GM23338 (cell line): Measurements from ENCODE around the gene PGBD5. TPM values are rescaled to one million over a fixed set of nuclear protein-coding genes. Genes with fewer than 3 reads are reported as not detected.

Source experiments
- ATAC-seq: fragments of 200-7000 bp; cut with Tn5 transposase; 3 replicates; pipeline ENCODE4 v1.9.1; 2020
- DNase-seq: peaks from one replicate; pipeline ENCODE4 v3.0.0-alpha.2; 2015; ENCODE audit warnings: low spot score
- H2AFZ ChIP-seq: fragments of 200-600 bp; sonication (generic); 2 replicates; pipeline ENCODE4 v1.8.0; 2016; ENCODE audit warnings: antibody characterized with exemption, mild to moderate bottlenecking, moderate library complexity
- H3F3A ChIP-seq: fragments of 200-600 bp; sonication (generic); replicated peaks from 2 replicates; pipeline ENCODE4 v1.8.0; 2017; ENCODE audit warnings: antibody characterized with exemption, mixed run types, low read depth
- H3K27ac ChIP-seq: fragments of 200-600 bp; sonication (generic); 2 replicates; pipeline ENCODE4 v1.6.1; 2016; ENCODE audit warnings: low read depth
- H3K27me3 ChIP-seq: fragments of 200-600 bp; sonication (generic); 2 replicates; pipeline ENCODE4 v1.8.0; 2016; ENCODE audit warnings: mild to moderate bottlenecking, mixed run types, moderate library complexity; ENCODE audit not compliant: insufficient read depth
- H3K36me3 ChIP-seq: fragments of 200-600 bp; sonication (generic); 2 replicates; pipeline ENCODE4 v1.8.0; 2016; ENCODE audit warnings: mild to moderate bottlenecking; ENCODE audit not compliant: insufficient read depth
- H3K4me1 ChIP-seq: fragments of 200-600 bp; sonication (generic); 2 replicates; pipeline ENCODE4 v1.8.0; 2016; ENCODE audit warnings: mild to moderate bottlenecking, moderate library complexity; ENCODE audit not compliant: insufficient read depth
- H3K4me2 ChIP-seq: fragments of 200-600 bp; sonication (generic); 2 replicates; pipeline ENCODE4 v1.7.1; 2017; ENCODE audit warnings: mixed run types
- H3K4me3 ChIP-seq: fragments of 200-600 bp; sonication (generic); 2 replicates; pipeline ENCODE4 v1.6.1; 2016; ENCODE audit warnings: mixed run types
- H3K79me2 ChIP-seq: fragments of 200-600 bp; sonication (generic); replicated peaks from 2 replicates; pipeline ENCODE4 v1.8.0; 2017; ENCODE audit warnings: mild to moderate bottlenecking; ENCODE audit not compliant: insufficient read depth
- H3K9me2 ChIP-seq: fragments of 200-600 bp; sonication (generic); 2 replicates; pipeline ENCODE4 v1.8.0; 2017; ENCODE audit not compliant: insufficient read depth
- H4K20me1 ChIP-seq: fragments of 200-600 bp; sonication (generic); replicated peaks from 2 replicates; pipeline ENCODE4 v1.8.0; 2017; ENCODE audit warnings: mild to moderate bottlenecking; ENCODE audit not compliant: insufficient read depth
- H3K27ac Mint-ChIP-seq: 2 replicates; pipeline ENCODE4 v1.8.0; 2020; ENCODE audit warnings: inconsistent platforms, mild to moderate bottlenecking, moderate library complexity, mixed read lengths
- H3K27me3 Mint-ChIP-seq: 3 replicates; pipeline ENCODE4 v1.8.0; 2022; ENCODE audit warnings: low read depth, mild to moderate bottlenecking, moderate library complexity, mixed read lengths, inconsistent platforms; ENCODE audit not compliant: insufficient read depth, poor library complexity
- H3K36me3 Mint-ChIP-seq: 3 replicates; pipeline ENCODE4 v1.8.0; 2021; ENCODE audit warnings: low read depth, mild to moderate bottlenecking, inconsistent platforms, moderate library complexity, mixed read lengths
- H3K4me1 Mint-ChIP-seq: 3 replicates; pipeline ENCODE4 v1.8.0; 2020; ENCODE audit warnings: mild to moderate bottlenecking, inconsistent platforms, mixed read lengths
- H3K4me3 Mint-ChIP-seq: 3 replicates; pipeline ENCODE4 v1.8.0; 2021; ENCODE audit warnings: moderate library complexity, mild to moderate bottlenecking, inconsistent platforms, mixed read lengths
- H3K9me3 Mint-ChIP-seq: 3 replicates; pipeline ENCODE4 v1.8.0; 2020; ENCODE audit warnings: moderate library complexity, mild to moderate bottlenecking, inconsistent platforms, mixed read lengths
- CREB1 ChIP-seq: fragments of 250-450 bp; sonication (Bioruptor Pico); IDR thresholded peaks from 2 replicates; pipeline ENCODE4 v1.5.0; 2020; ENCODE audit warnings: low read depth, mild to moderate bottlenecking, moderate library complexity
- EZH2phosphoT487 ChIP-seq: fragments of 200-600 bp; sonication (generic); IDR thresholded peaks from one replicate; pipeline ENCODE4 v1.8.1; 2018; ENCODE audit warnings: antibody characterized with exemption; ENCODE audit not compliant: unreplicated experiment
- NANOG ChIP-seq: IDR thresholded peaks from 2 replicates; pipeline ENCODE4 v1.6.1; 2016; ENCODE audit warnings: antibody characterized with exemption, borderline replicate concordance
- POLR2AphosphoS5 ChIP-seq: IDR thresholded peaks from 2 replicates; pipeline ENCODE4 v1.6.1; 2016; ENCODE audit warnings: antibody characterized with exemption, low read depth
- ZNF114 ChIP-seq: fragments of 250-450 bp; sonication (Bioruptor Pico); IDR thresholded peaks from 2 replicates; pipeline ENCODE4 v1.5.0; 2020; ENCODE audit warnings: mild to moderate bottlenecking, moderate library complexity
- ZNF331 ChIP-seq: fragments of 250-450 bp; sonication (Bioruptor Pico); IDR thresholded peaks from 2 replicates; pipeline ENCODE4 v1.5.0; 2020; ENCODE audit warnings: low read depth, mild to moderate bottlenecking, moderate library complexity
- polyA plus RNA-seq: library from polyadenylated mRNA; unstranded; fragments of >200 nt; fragmentation: Nextera tagmentation; extraction: Ambion mirVana; gene quantifications from 2 replicates; pipeline ENCODE4 v1.2.1, GENCODE V29; 2016
- total RNA-seq: library from RNA; depleted of rRNA; stranded (reverse); fragments of >200 nt; shearing (Covaris generic); gene quantifications from 2 replicates; pipeline ENCODE4 v1.2.3, GENCODE V29; 2014
- TF ChIP-seq, protein P1 (sequence below), 2 experiments: fragments of 200-600 bp in 1 of 2; sonication (generic) in 1 of 2; conservative IDR thresholded peaks; 2 replicates each; pipeline versions ENCODE4 v1.5.1 to v1.6.1; 2016 to 2017; ENCODE audit warnings: antibody characterized with exemption in 2 of 2, low read depth in 2 of 2, mild to moderate bottlenecking in 2 of 2, moderate library complexity in 1 of 2
- TF ChIP-seq, protein P2 (sequence below): IDR thresholded peaks from one replicate; pipeline ENCODE4 v1.6.1; 2018; ENCODE audit warnings: antibody characterized with exemption; ENCODE audit not compliant: unreplicated experiment

Gene PGBD5
- total and polyA plus RNA-seq, 2 experiments from 2014 or later = 3.4 to 16.6 TPM

DNA sequence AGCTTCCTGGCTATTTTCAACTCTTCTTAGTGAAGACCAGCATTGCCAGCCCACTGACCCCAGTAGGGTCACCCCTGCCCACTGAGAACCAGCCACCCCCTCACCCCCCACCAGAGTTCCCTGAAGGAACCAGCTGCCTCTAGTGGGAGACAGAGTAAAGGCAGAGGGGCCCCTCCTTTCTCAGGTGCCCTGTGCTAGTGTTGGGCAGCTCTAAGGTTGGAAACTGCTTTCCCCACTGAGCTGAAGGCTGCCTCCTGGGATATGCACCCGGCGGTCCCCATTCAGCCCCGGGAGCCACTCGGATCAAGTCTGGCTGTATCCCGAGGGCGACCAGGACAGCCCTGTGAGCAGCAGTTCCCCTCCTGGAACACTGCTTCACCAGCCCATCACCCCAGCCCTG is 111.0 kb downstream of the PGBD5 start:
- Histone ChIP-seq H2AFZ (no peak overlapping the region), H3K4me3 (no peak overlapping the region), H3K9me2 (no peaks in the 10 kb centered on the region), H3K36me3 (no peaks in the 10 kb centered on the region), H3F3A (no peaks in the 10 kb centered on the region), H3K4me2 (no peak overlapping the region), H3K27me3 (no peaks in the 10 kb centered on the region), H4K20me1 (no peaks in the 10 kb centered on the region), H3K27ac (no peak overlapping the region), H3K79me2 (no peaks in the 10 kb centered on the region), H3K4me1 (no peaks in the 10 kb centered on the region)
- Mint-ChIP-seq H3K4me1 (peaks cover 4% of the 10 kb centered on the region; the same call in 1 of the 3 replicates), H3K4me3 (no peak overlapping the region), H3K27ac (no peak overlapping the region), H3K9me3 (no peaks in the 10 kb centered on the region; the same call in 2 of the 3 replicates), H3K36me3 (peaks cover 2% of the 10 kb centered on the region; the same call in 1 of the 3 replicates), H3K27me3 (peaks cover 7% of the 10 kb centered on the region)
- TF ChIP-seq ZNF114 (CRISPR knock-in tag) = no peak
- TF ChIP-seq, protein P1, sequence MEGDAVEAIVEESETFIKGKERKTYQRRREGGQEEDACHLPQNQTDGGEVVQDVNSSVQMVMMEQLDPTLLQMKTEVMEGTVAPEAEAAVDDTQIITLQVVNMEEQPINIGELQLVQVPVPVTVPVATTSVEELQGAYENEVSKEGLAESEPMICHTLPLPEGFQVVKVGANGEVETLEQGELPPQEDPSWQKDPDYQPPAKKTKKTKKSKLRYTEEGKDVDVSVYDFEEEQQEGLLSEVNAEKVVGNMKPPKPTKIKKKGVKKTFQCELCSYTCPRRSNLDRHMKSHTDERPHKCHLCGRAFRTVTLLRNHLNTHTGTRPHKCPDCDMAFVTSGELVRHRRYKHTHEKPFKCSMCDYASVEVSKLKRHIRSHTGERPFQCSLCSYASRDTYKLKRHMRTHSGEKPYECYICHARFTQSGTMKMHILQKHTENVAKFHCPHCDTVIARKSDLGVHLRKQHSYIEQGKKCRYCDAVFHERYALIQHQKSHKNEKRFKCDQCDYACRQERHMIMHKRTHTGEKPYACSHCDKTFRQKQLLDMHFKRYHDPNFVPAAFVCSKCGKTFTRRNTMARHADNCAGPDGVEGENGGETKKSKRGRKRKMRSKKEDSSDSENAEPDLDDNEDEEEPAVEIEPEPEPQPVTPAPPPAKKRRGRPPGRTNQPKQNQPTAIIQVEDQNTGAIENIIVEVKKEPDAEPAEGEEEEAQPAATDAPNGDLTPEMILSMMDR (conservative IDR thresholded peaks at IDR 0.05; ENCODE audit: low read depth in 2 of 2) = peak in 1 of 2 experiments; percentile 27; a peak in 1 of 4 replicates
- no peak for DNase-seq
- ATAC-seq = no peak; the same call in 2 of the 3 replicates

GRCh38 chr1:230314142-230314470 is 112.0 kb downstream of the PGBD5 start:
- H3K4me3 Mint-ChIP-seq = no peak overlapping the region
- H3F3A ChIP-seq = no peaks in the 10 kb centered on the region

DNA sequence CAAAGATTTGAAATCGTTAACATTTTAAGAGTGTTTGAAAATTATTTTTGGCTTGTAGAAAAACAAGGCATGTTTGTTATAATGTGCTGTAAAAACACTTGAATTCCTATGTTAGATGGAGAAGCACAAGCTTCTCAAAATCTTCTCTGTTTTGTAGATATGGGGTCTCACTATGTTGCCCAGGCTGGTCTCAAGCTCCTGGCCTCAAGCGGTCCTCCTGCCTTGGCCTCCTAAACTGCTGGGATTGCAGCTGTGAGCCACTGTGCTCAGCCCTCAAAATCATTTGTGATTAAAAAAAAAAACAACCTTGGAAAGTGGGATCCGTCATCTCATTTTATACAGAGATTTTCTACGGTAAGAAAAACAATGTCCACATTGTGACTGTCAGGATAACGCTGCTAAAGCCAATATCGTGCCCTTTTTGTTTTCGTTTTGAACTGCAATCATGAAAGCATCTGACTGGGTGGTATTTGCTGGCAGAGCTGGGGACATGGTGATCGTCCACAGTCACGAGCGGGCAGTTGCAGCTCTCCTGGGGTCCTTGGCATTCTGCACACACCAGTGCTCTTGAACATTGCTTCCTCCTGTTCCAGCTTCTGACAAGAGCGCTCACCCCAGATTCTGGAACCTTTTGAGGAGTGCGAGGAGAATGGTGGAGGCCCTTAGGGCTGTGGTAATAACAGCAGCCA is 112.5 kb downstream of the PGBD5 start:
- H3K27ac ChIP-seq = no peak overlapping the region
- no peak overlapping the region for H3K4me2 ChIP-seq
- H3K36me3 ChIP-seq = no peaks in the 10 kb centered on the region
- no peaks in the 10 kb centered on the region for H3F3A ChIP-seq
- no peak overlapping the region for H3K4me3 ChIP-seq
- no peaks in the 10 kb centered on the region for H3K9me2 ChIP-seq
- no peaks in the 10 kb centered on the region; the same call in 2 of the 3 replicates for H3K9me3 Mint-ChIP-seq
- H3K27ac Mint-ChIP-seq = no peak overlapping the region
- no peaks in the 10 kb centered on the region for H4K20me1 ChIP-seq
- H3K27me3 ChIP-seq = no peaks in the 10 kb centered on the region
- DNase-seq (no peak), ATAC-seq (no peak)
- no peaks in the 10 kb centered on the region for H3K4me1 ChIP-seq
- no peak overlapping the region for H2AFZ ChIP-seq
- no peaks in the 10 kb centered on the region for H3K79me2 ChIP-seq
- H3K36me3 Mint-ChIP-seq = no peaks in the 10 kb centered on the region
- H3K27me3 Mint-ChIP-seq = peaks cover 7% of the 10 kb centered on the region
- H3K4me1 Mint-ChIP-seq = peaks cover 4% of the 10 kb centered on the region; the same call in 1 of the 3 replicates
- H3K4me3 Mint-ChIP-seq = no peak overlapping the region
- TF ChIP-seq, protein P1 (conservative IDR thresholded peaks at IDR 0.05; ENCODE audit: low read depth in 2 of 2) = no peak
- TF ChIP-seq ZNF331 = no peak
- TF ChIP-seq, protein P2, sequence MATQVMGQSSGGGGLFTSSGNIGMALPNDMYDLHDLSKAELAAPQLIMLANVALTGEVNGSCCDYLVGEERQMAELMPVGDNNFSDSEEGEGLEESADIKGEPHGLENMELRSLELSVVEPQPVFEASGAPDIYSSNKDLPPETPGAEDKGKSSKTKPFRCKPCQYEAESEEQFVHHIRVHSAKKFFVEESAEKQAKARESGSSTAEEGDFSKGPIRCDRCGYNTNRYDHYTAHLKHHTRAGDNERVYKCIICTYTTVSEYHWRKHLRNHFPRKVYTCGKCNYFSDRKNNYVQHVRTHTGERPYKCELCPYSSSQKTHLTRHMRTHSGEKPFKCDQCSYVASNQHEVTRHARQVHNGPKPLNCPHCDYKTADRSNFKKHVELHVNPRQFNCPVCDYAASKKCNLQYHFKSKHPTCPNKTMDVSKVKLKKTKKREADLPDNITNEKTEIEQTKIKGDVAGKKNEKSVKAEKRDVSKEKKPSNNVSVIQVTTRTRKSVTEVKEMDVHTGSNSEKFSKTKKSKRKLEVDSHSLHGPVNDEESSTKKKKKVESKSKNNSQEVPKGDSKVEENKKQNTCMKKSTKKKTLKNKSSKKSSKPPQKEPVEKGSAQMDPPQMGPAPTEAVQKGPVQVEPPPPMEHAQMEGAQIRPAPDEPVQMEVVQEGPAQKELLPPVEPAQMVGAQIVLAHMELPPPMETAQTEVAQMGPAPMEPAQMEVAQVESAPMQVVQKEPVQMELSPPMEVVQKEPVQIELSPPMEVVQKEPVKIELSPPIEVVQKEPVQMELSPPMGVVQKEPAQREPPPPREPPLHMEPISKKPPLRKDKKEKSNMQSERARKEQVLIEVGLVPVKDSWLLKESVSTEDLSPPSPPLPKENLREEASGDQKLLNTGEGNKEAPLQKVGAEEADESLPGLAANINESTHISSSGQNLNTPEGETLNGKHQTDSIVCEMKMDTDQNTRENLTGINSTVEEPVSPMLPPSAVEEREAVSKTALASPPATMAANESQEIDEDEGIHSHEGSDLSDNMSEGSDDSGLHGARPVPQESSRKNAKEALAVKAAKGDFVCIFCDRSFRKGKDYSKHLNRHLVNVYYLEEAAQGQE = no peak
- no peak for TF ChIP-seq ZNF114 (CRISPR knock-in tag)
- TF ChIP-seq NANOG = no peak
- TF ChIP-seq POLR2AphosphoS5 = no peak
- TF ChIP-seq EZH2phosphoT487 = no peak
- no peak for TF ChIP-seq CREB1

More at GRCh38 chr1:230314142-230314470, 112.0 kb downstream of the PGBD5 start:
- Mint-ChIP-seq H3K36me3 (no peaks in the 10 kb centered on the region), H3K9me3 (no peaks in the 10 kb centered on the region; the same call in 2 of the 3 replicates), H3K27ac (no peak overlapping the region), H3K27me3 (peaks cover 7% of the 10 kb centered on the region), H3K4me1 (peaks cover 4% of the 10 kb centered on the region; the same call in 1 of the 3 replicates)
- no peaks in the 10 kb centered on the region for H3K27me3 ChIP-seq
- H3K36me3 ChIP-seq = no peaks in the 10 kb centered on the region
- H3K9me2 ChIP-seq = no peaks in the 10 kb centered on the region
- TF ChIP-seq ZNF331 = no peak
- no peak for TF ChIP-seq EZH2phosphoT487
- TF ChIP-seq NANOG = no peak
- TF ChIP-seq POLR2AphosphoS5 = no peak
- no peak overlapping the region for H3K4me2 ChIP-seq
- no peak overlapping the region for H2AFZ ChIP-seq
- no peaks in the 10 kb centered on the region for H4K20me1 ChIP-seq
- H3K27ac ChIP-seq = no peak overlapping the region
- no peaks in the 10 kb centered on the region for H3K79me2 ChIP-seq
- ATAC-seq = no peak
- no peak for DNase-seq
- H3K4me1 ChIP-seq = no peaks in the 10 kb centered on the region
- no peak overlapping the region for H3K4me3 ChIP-seq
